ENCODE measurements around the gene DCANP1.

The DCANP1 gene

DNA sequence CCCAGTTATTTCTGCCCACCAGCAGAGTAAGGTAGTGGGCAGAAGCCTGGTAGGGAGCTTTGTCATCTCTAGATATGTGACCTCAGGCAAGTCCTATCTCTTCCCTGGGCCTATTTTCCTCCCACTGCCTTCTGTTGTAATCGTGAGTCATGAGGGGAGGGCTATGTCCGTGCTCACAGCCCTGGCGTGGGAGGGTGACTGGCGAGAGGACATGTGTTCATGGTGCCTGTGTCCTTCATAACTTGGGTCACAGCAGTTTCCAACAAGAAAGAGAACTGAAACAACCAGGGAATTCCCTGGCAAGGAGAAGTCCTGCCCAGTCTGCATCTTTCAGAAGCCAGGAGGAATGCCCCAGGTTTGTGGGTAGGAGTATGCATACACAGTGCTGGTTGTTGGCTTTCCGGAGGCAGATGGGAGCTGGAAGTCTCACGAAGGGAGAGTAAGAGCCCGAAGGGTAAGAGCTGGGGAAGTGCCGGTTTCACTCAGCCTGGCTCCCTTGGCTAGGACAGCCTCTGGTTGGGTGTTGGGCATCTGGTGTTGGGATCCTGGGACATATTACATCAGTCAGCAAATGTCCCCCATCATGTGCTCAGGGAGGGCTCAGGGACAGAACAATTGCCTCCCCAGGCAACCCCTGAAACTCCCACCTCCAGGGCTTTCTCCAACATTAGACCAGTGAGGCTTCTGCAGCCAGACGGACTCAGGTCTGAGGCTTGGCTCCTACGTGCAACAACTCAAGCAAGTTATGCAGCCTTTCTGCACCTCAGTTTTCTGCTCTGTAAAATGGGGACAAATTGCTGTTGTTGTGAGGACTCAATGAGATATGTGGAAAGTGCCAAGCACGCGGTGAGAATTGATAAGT lies 9.3 kb upstream of the DCANP1 start:
- peak; percentile 77 for DNase-seq (ENCODE audit: low spot score)

DNA sequence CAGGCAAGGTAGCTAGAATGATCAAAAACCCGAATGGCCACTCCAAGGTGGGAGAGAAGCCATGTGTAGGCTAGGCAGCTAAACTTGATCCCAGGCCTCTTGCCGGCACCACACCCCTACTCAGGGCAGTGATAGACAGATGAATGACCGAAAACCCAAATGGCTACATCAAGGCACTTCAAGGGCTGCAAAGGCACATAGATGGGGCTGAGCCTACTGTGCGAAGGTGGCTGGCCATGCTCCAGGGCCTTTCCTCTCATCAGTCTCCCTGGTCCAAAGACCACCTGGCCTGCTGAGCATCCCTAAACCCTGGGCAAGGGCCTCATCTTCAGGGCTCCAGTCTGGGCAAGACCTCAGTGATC lies 8.7 kb upstream of the DCANP1 start:
- no peak for DNase-seq (ENCODE audit: low spot score)

- DNase-seq (ENCODE audit: low spot score) = no peak
Measured at GRCh38 chr5:135454946-135455345, 7.8 kb upstream of the DCANP1 start.

DNA sequence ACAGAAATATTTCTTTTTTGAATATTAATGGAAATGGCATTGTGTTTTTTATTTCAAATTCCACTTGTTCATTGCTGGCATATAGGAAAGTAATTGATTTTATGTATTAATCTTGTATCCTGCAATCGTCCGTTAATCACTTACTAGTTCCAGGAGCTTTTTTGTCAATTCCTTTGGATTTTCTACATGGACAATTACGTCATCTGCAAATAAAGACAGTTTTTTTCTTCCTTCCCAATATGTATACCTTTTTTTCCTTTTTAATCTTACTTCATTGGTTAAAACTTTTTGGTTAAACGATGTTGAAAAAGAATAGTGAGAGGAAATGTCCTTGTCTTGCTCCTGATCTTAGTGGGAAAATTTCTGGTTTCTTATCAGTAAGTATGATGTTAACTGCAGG lies 6.5 kb upstream of the DCANP1 start:
- DNase-seq (ENCODE audit: low spot score) = no peak

DNA sequence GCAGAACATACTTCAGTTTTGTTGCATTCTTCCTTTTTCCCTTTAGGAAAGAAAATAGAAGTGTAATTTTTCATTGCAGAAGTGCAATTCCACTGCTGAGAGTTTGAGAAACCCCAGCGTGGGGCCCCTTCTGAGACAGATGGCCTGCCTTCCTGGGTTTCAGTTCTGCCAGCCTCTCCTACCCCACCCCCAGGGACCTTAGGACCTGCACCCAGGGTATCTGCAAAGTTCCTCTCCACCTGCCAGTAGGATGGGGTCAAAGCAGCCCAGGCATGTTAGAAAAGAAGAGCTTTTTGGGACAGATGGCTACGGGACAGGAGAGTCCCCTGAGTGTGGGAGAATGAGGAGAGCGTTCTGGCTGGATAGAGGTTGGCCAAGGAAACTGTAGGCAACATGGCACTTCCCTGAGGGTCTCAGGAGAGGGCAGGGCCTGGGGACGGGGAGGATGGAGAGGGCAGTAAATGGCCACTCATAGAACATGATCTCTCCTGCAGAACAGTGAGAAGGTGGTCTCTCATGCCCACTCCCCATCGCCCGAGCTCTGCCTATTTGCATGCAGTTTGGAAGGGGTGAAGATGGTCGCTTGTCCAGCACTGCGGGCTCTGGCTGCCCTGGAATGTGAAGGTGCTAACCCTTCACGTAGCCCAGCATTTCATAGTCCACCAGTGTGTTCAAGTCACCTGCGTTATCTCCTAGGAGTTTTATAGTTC lies 5.3 kb upstream of the DCANP1 start, which contains the start of gene TIFAB:
Gene TIFAB, minus strand, starts transcription at position 31 of the 710 bp plus-strand sequence. CDS start 2,412 bp downstream, outside the sequence.
- DNase-seq (ENCODE audit: low spot score) = no peak

DNA sequence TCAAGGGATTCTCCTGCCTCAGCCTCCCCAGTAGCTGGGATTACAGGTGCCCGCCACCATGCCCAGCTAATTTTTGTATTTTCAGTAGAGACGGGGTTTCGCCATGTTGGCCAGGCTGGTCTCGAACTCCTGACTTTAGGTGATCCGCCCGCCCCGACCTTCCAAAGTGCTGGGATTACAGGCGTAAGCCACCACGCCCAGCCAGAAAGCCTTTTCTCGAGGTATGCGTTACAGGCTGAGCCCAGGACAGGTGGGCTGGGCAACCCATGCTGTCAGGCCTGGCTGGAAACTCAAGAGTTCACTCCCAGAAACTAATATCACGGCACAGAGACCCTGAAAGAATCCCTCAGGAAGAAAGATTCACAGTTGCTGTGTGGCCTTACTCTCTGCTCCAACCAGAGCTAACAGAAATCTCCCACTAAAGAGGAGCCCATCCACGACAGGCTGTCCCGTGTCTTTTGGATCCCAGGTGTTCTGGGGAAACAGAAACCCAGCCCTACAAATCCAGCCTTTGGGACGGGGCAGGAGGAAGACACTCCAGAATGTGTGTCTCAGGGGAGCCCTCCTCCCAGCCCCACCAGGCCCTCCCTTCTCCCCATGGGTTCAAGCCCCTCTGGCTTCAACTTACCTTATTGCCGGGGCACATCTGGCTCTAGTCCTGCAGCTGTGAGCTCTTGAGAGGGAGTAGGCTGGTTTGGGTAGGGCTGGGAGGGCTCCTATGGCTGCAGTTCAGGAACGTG lies 4.6 kb upstream of the DCANP1 start:
- no peak for DNase-seq (ENCODE audit: low spot score)

DNA sequence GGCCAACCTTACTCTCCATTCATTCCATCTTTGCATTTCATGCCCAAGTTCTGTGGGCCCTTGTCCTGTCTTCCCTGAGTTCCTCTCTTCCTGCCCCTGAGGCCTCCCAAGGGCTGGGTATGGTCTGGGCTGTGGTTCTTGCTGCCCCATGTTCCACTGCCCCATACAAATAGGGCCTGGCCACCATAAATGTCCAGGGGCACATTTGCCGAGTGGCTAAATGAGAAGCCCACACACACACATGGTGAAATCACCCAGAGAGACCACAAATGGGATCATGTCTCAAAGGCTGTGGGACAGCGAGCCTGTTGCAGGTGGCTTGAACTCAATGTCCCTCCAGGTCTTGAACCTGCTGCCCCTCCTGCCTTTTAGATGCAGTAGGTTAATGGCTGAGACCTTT lies 3.8 kb upstream of the DCANP1 start:
- DNase-seq (ENCODE audit: low spot score) = no peak

- DNase-seq (ENCODE audit: low spot score) = no peak
Measured at GRCh38 chr5:135450336-135450735, 3.2 kb upstream of the DCANP1 start.

GRCh38 chr5:135449644-135450043 lies 2.5 kb upstream of the DCANP1 start:
- DNase-seq (ENCODE audit: low spot score) = no peak

GRCh38 chr5:135448791-135449507 lies 1.8 kb upstream of the DCANP1 start:
- no peak for DNase-seq (ENCODE audit: low spot score)

GRCh38 chr5:135448071-135448739 lies 1.1 kb upstream of the DCANP1 start:
- DNase-seq (ENCODE audit: low spot score) = no peak

- no peak for DNase-seq (ENCODE audit: low spot score)
Measured at GRCh38 chr5:135446615-135447014, 533 bp downstream of the DCANP1 start.

- DNase-seq (ENCODE audit: low spot score) = no peak
Measured at GRCh38 chr5:135446206-135446605, 942 bp downstream of the DCANP1 start.

DNA sequence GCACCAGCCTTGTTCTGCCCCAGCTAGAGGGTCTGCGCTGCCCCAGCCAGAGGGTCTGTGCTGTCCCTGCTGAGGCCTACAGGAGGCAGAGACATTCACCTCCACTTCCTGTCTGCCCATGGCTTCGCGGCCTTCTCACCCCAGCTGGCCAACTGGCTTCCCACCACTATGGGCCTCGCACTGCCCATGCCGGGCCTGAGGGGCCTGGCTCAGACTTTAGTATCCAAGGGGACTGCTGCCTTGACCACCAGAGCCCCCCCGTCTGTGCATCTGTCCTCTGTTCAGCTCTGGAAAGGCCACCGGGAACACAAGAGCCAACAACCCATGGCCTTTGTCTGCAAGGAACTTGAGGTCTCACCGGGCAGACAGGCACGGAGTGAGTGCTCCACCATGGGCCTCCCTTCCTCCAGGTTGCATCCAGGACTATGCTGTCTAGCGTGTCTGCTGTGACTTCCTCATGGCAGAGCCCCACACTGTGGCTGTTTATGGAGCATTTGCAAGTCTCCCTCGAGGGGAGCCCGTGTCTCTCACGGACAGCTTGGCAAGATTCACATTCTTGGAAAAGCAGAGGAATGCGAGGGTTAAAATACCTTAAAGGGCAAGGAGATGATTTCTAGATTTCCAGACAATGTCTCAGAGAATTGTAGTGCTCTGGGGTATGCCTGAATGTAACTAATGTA lies 1.7 kb downstream of the DCANP1 start:
- no peak for DNase-seq (ENCODE audit: low spot score)

DNA sequence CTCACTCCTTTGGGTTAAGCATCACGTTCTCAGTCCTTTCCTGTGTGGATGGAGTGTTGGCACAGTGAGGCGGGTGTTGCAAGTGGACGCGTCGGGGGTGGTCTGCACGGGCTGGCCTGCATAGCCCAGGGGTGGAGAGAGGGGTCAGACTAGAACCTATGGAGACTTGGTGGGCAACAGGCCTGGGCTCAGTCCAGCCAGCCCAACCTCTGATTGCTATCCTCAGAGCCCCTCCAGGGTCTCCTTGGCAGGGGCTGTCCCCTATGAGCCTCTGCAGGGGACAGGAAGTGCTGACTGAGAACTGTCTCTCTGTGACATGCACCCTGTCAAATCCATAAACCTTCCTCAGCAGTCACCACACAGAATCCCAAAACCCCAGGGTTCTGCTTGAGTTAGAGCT lies 2.3 kb downstream of the DCANP1 start:
- no peak for DNase-seq (ENCODE audit: low spot score)

- DNase-seq (ENCODE audit: low spot score) = no peak
Measured at GRCh38 chr5:135444360-135444759, 2.8 kb downstream of the DCANP1 start.

GRCh38 chr5:135443161-135443960 lies 3.8 kb downstream of the DCANP1 start:
- no peak for DNase-seq (ENCODE audit: low spot score)

- no peak for DNase-seq (ENCODE audit: low spot score)
Measured at GRCh38 chr5:135442431-135443160, 4.6 kb downstream of the DCANP1 start.

DNA sequence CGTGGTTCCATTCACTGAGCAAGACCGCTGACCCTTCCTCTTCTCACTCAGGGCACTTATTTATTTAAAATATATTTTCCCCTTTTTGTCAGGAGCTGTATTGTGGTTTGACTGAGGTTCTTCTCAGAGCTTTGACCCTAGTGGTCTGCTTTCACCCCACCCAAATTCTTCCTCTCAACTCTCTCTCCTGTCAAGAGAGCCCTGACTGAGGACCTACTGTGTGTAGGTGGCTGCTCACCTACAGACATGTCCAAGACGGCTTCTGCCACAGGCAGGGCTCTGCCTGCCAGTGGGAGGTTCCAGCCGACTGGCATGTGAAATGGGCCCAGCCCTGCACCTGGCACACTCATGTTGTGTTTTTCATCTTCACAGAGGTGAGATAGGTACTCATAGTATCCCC lies 5.2 kb downstream of the DCANP1 start:
- DNase-seq (ENCODE audit: low spot score) = no peak

Data from pons (tissue), 1 donor.